K562 (cell line): ENCODE measurements around the gene TMEM132D. TPM values are rescaled to one million over a fixed set of nuclear protein-coding genes. Genes with fewer than 3 reads are reported as not detected.

Experiments used
- ATAC-seq: fragments of 200-7000 bp; cut with Tn5 transposase; 3 replicates; pipeline ENCODE4 v1.9.1; 2020; ENCODE audit warnings: moderate library complexity
- BruUV-seq: library from RNA; stranded (reverse); fragments of 400-500 nt; replicated peaks from 2 replicates; lab custom pipeline; 2021; lab: Mats Ljungman, UMichigan
- CTCF ChIA-PET: fragments of 300-600 bp; formaldehyde crosslinking; extraction: SDS; loops from one replicate; lab custom pipeline; 2021; ENCODE audit warnings: low intra/inter-chr PET ratio; lab: Yijun Ruan, JAX
- POLR2A ChIA-PET: fragments of 300-600, 350-650 bp; sonication (Branson Sonifier 250); formaldehyde crosslinking; extraction: SDS; loops from one replicate; lab custom pipeline; 2021; ENCODE audit warnings: antibody characterized with exemption, inconsistent platforms; lab: Yijun Ruan, JAX
- DNase-seq, 4 experiments: peaks; one replicate each; pipeline versions ENCODE4 v3.0.0 to v3.0.0-alpha.2; 2011 to 2018; ENCODE audit warnings: low spot score in 3 of 4, mixed read lengths in 3 of 4; ENCODE audit errors: extremely low read depth in 1 of 4
- FAIRE-seq: peaks from 2 replicates; lab custom pipeline; 2011; peaks lifted over from hg19 to GRCh38; lab: Jason Lieb, UNC
- H2AFZ ChIP-seq: 2 replicates; pipeline ENCODE4 v1.6.0; 2011; ENCODE audit warnings: low read depth, low read length, control low read depth, inconsistent platforms
- H3K27ac ChIP-seq: fragments of 200-600 bp; 3 replicates; pipeline ENCODE4 v1.8.0; 2011; ENCODE audit warnings: low read depth, mild to moderate bottlenecking, control low read depth, inconsistent platforms, low read length, moderate library complexity, mixed read lengths; ENCODE audit errors: extremely low read depth
- H3K27me3 ChIP-seq, 2 experiments: fragments of 300-600 bp in 1 of 2; 2 replicates in 1 of 2; 3 replicates in 1 of 2; pipeline versions ENCODE4 v1.6.0 to v1.8.0; 2011; ENCODE audit warnings: inconsistent platforms in 2 of 2, low read length in 2 of 2, mild to moderate bottlenecking in 1 of 2, mixed read lengths in 1 of 2, moderate library complexity in 1 of 2; ENCODE audit not compliant: control insufficient read depth in 2 of 2, insufficient read depth in 2 of 2
- H3K36me3 ChIP-seq: fragments of 300-600 bp; 3 replicates; pipeline ENCODE4 v1.8.0; 2011; ENCODE audit warnings: mild to moderate bottlenecking, low read length, inconsistent platforms; ENCODE audit not compliant: control insufficient read depth, insufficient read depth
- H3K4me1 ChIP-seq, 2 experiments: fragments of 200-600 bp in 1 of 2; replicated peaks in 1 of 2; 2 replicates in 1 of 2; 3 replicates in 1 of 2; pipeline versions ENCODE4 v1.5.1 to v1.8.0; 2011; ENCODE audit warnings: inconsistent platforms in 2 of 2, low read length in 2 of 2, mild to moderate bottlenecking in 1 of 2, mixed read lengths in 1 of 2, moderate library complexity in 1 of 2; ENCODE audit not compliant: control insufficient read depth in 2 of 2, insufficient read depth in 2 of 2
- H3K4me2 ChIP-seq: 2 replicates; pipeline ENCODE4 v1.6.1; 2011; ENCODE audit warnings: low read length, control low read depth, inconsistent platforms, mixed read lengths; ENCODE audit not compliant: insufficient read depth
- H3K4me3 ChIP-seq: fragments of 200-600 bp; sonication (generic), shearing (Covaris generic); 2 replicates; pipeline ENCODE4 v1.5.1; 2016; ENCODE audit warnings: control low read depth, inconsistent platforms
- H3K79me2 ChIP-seq: fragments of 200-600 bp; 3 replicates; pipeline ENCODE4 v1.8.0; 2011; ENCODE audit warnings: low read length, inconsistent platforms; ENCODE audit not compliant: control insufficient read depth, insufficient read depth
- H3K9ac ChIP-seq, 2 experiments: 2 replicates each; pipeline versions ENCODE4 v1.6.0 to v1.6.1; 2011; ENCODE audit warnings: low read depth in 2 of 2, low read length in 2 of 2, control low read depth in 1 of 2, inconsistent platforms in 1 of 2, mild to moderate bottlenecking in 1 of 2, mixed read lengths in 1 of 2; ENCODE audit not compliant: insufficient read depth in 1 of 2
- H3K9me1 ChIP-seq: one replicate; pipeline ENCODE4 v1.6.0; 2011; ENCODE audit warnings: inconsistent platforms, mild to moderate bottlenecking, low read length, moderate library complexity; ENCODE audit not compliant: control insufficient read depth, insufficient read depth
- H3K9me3 ChIP-seq: replicated peaks from 2 replicates; pipeline ENCODE4 v1.5.1; 2011; ENCODE audit warnings: low read depth, low read length, inconsistent platforms; ENCODE audit not compliant: control insufficient read depth, insufficient read depth
- H4K20me1 ChIP-seq: replicated peaks from 2 replicates; pipeline ENCODE4 v1.6.1; 2011; ENCODE audit warnings: low read length, inconsistent platforms, mixed read lengths; ENCODE audit not compliant: control insufficient read depth, insufficient read depth
- ARHGAP35 ChIP-seq: fragments of 450-650 bp; IDR thresholded peaks from 2 replicates; pipeline ENCODE4 v1.6.1; 2018; ENCODE audit not compliant: partially characterized antibody
- EHMT2 ChIP-seq: fragments of 450-650 bp; IDR thresholded peaks from 2 replicates; pipeline ENCODE4 v1.6.1; 2018; ENCODE audit warnings: antibody characterized with exemption
- MCM3 ChIP-seq: fragments of 450-650 bp; IDR thresholded peaks from 2 replicates; pipeline ENCODE4 v1.6.1; 2016
- MIER1 ChIP-seq: fragments of 450-650 bp; IDR thresholded peaks from 2 replicates; pipeline ENCODE4 v1.6.1; 2016; ENCODE audit warnings: antibody characterized with exemption, mild to moderate bottlenecking, low read depth
- NELFE ChIP-seq: IDR thresholded peaks from 2 replicates; pipeline ENCODE4 v1.6.1; 2011; ENCODE audit warnings: mild to moderate bottlenecking; ENCODE audit not compliant: insufficient read depth, insufficient read length
- PHF21A ChIP-seq: fragments of 450-650 bp; IDR thresholded peaks from 2 replicates; pipeline ENCODE4 v1.6.1; 2017; ENCODE audit warnings: low read depth, borderline replicate concordance
- REST ChIP-seq, 2 experiments: fragments of 450-650 bp; formaldehyde crosslinking in 1 of 2; IDR thresholded peaks; 2 replicates each; pipeline versions ENCODE4 v1.4.0 to v1.6.1; 2014 to 2020; ENCODE audit warnings: mild to moderate bottlenecking in 2 of 2, borderline replicate concordance in 1 of 2, low read depth in 1 of 2
- ZKSCAN8 ChIP-seq: fragments of 200-800 bp; sonication (Bioruptor generic); IDR thresholded peaks from 2 replicates; pipeline ENCODE4 v1.6.1; 2016; ENCODE audit warnings: missing genetic modification characterization, missing compliant biosample characterization
- ZNF586 ChIP-seq: fragments of 450-650 bp; formaldehyde crosslinking; conservative IDR thresholded peaks from 2 replicates; pipeline ENCODE4 v1.4.0; 2020; ENCODE audit warnings: mild to moderate bottlenecking, moderate library complexity
- ZNF764 ChIP-seq: fragments of 250-450 bp; sonication (Bioruptor Pico); IDR thresholded peaks from 2 replicates; pipeline ENCODE4 v1.4.0; 2020; ENCODE audit warnings: low read depth, mild to moderate bottlenecking, moderate library complexity
- ZNF766 ChIP-seq: fragments of 200-800 bp; sonication (Bioruptor generic); conservative IDR thresholded peaks from 2 replicates; pipeline ENCODE4 v1.6.1; 2016; ENCODE audit warnings: missing genetic modification characterization, missing compliant biosample characterization
- WGBS: fragments of 100-300 bp; shearing (Covaris generic); methylation state at CpG from one replicate; pipeline ENCODE4 v1.1.6; 2016; ENCODE audit warnings: low coverage, mixed read lengths; ENCODE audit not compliant: insufficient coverage; ENCODE audit errors: missing lambda C conversion rate; 5-methylcytosine and 5-hydroxymethylcytosine counted together
- in situ Hi-C: fragments of 300-500 bp; cut with MboI; formaldehyde crosslinking; loops from 4 replicates; pipeline ENCODE4 v1.15.0; 2018; ENCODE audit warnings: inconsistent platforms, mixed read lengths
- intact Hi-C: fragments of 100-400 bp; cut with micrococcal nuclease; formaldehyde crosslinking; loops from 2 replicates; pipeline ENCODE4 v1.14.2; 2022
- polyA plus RNA-seq, 8 experiments: library from polyadenylated mRNA; depleted of rRNA in 4 of 8; stranded (reverse) in 5 of 8; unstranded in 3 of 8; fragments of >200 nt; fragmentation: Nextera tagmentation in 2 of 8; fragmentation: Illumina TruSeq in 1 of 8; extraction: Ambion mirVana in 2 of 8; extraction: Trizol in 1 of 8; gene quantifications; 2 replicates each; pipeline versions ENCODE4 v1.2.1 to v1.2.3, GENCODE V29; 2011 to 2014; ENCODE audit warnings: inconsistent platforms in 1 of 8, missing spikeins in 1 of 8
- total RNA-seq, 7 experiments: library from RNA; depleted of rRNA in 6 of 7; stranded (reverse); fragments of >200 nt in 6 of 7; fragmentation: Illumina TruSeq in 2 of 7; extraction: Trizol in 2 of 7; gene quantifications; 2 replicates each; pipeline versions ENCODE4 v1.2.1 to v1.2.3, GENCODE V29; 2011 to 2021; ENCODE audit warnings: low replicate concordance in 1 of 7
- TF ChIP-seq, protein P1 (sequence below): fragments of 450-650 bp; conservative IDR thresholded peaks from 2 replicates; pipeline ENCODE4 v1.6.1; 2016; ENCODE audit warnings: missing genetic modification characterization, low read depth, mild to moderate bottlenecking, missing compliant biosample characterization, moderate library complexity
- TF ChIP-seq, protein P2 (sequence below): fragments of 450-650 bp; IDR thresholded peaks from 2 replicates; pipeline ENCODE4 v1.6.1; 2018; ENCODE audit warnings: mild to moderate bottlenecking, low read depth; ENCODE audit not compliant: partially characterized antibody

TMEM132D gene
- total and polyA plus RNA-seq, 9 of the 15 experiments (the other 6 are each of a cell fraction or from before 2014, with no cell fraction given): not detected

DNA sequence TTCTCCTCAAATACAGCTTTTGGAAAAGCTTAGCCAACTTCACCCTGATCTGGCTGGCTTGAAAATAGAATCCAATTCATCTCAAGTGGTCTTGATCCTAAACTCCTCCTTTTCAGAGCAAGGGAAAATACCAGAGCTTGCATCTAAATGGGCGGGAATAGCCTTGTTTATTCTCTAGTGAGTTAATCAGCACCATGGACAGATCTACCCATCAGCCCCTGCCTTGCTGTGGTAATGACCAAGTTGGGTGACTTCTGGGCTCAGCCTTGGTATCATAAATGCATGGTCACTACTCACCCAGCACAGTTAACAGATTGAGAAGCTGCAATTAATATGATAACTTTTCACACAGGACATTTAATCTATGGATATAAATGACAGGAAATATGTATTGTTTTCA is 853.9 kb downstream of the TMEM132D start:
- no peak overlapping the region for H3K9ac ChIP-seq
- no TSS peak for BruUV-seq
- in situ Hi-C loops (no loop called here), intact Hi-C loops (no loop called here)
- H3K36me3 ChIP-seq: no peaks in the 10 kb centered on the region
- FAIRE-seq (no peak), DNase-seq (peak; percentile 22 to 51 (median 37)), ATAC-seq (peak; percentile 66; the same call in 2 of the 3 replicates)
- no peaks in the 10 kb centered on the region for H3K79me2 ChIP-seq
- no peak overlapping the region for H2AFZ ChIP-seq
- no peaks in the 10 kb centered on the region for H4K20me1 ChIP-seq
- no peaks in the 10 kb centered on the region for H3K9me1 ChIP-seq
- no peaks in the 10 kb centered on the region for H3K4me1 ChIP-seq
- peak; percentile 98 for TF ChIP-seq REST (IDR thresholded peaks at IDR 0.05; ENCODE audit: borderline replicate concordance)
- peak; percentile 92 for TF ChIP-seq REST (CRISPR knock-in tag; IDR thresholded peaks at IDR 0.05; ENCODE audit: low read depth)
- TF ChIP-seq ZNF766: peak; percentile 57; the same call in 1 of the 2 replicates
- TF ChIP-seq MIER1: peak; percentile 88
- no peak for TF ChIP-seq MCM3
- TF ChIP-seq NELFE: no peak
- TF ChIP-seq ZKSCAN8 (CRISPR knock-in tag): no peak
- TF ChIP-seq EHMT2: peak; percentile 97
- TF ChIP-seq, protein P1, sequence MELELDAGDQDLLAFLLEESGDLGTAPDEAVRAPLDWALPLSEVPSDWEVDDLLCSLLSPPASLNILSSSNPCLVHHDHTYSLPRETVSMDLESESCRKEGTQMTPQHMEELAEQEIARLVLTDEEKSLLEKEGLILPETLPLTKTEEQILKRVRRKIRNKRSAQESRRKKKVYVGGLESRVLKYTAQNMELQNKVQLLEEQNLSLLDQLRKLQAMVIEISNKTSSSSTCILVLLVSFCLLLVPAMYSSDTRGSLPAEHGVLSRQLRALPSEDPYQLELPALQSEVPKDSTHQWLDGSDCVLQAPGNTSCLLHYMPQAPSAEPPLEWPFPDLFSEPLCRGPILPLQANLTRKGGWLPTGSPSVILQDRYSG (tag): no peak
- TF ChIP-seq ZNF764 (CRISPR knock-in tag): no peak
- TF ChIP-seq, protein P2, sequence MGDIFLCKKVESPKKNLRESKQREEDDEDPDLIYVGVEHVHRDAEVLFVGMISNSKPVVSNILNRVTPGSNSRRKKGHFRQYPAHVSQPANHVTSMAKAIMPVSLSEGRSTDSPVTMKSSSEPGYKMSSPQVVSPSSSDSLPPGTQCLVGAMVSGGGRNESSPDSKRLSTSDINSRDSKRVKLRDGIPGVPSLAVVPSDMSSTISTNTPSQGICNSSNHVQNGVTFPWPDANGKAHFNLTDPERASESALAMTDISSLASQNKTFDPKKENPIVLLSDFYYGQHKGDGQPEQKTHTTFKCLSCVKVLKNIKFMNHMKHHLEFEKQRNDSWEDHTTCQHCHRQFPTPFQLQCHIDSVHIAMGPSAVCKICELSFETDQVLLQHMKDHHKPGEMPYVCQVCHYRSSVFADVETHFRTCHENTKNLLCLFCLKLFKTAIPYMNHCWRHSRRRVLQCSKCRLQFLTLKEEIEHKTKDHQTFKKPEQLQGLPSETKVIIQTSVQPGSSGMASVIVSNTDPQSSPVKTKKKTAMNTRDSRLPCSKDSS: no peak
- TF ChIP-seq ZNF586 (CRISPR knock-in tag): no peak
- TF ChIP-seq ARHGAP35: no peak
- no peak for TF ChIP-seq PHF21A
- POLR2A ChIA-PET: no interaction called here
- H3K9me3 ChIP-seq: no peaks in the 10 kb centered on the region
- CTCF ChIA-PET: no interaction called here
- no peak overlapping the region for H3K4me2 ChIP-seq
- WGBS: 0% methylated on average over 1 of the region's 1 CpG
- H3K27ac ChIP-seq: no peak overlapping the region
- H3K27me3 ChIP-seq: no peaks in the 10 kb centered on the region
- no peak overlapping the region for H3K4me3 ChIP-seq
